Measurements from ENCODE around the gene FGF14.

FGF14 gene

DNA sequence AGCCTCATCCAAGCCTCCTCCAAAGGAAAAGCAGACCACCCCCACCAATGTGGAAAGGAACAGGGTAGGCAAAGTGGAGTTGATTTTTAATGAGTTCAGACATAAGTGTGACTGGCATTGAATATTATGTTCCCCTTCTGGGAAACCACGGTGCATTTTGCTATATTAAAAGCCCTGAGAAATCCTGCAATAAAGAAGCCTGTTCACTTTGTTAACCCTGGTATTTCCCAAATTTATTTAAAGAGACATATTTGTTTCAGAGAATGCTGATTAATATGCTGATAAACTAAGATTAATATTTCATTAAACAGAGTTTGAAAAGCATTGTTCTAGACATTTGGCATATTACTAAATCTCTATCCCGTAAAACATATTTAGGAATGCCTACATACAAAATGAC is 151.4 kb downstream of the FGF14 start:
- DNase-seq (ENCODE audit: low read depth): no peak

- no peak for DNase-seq (ENCODE audit: low read depth)
These were observed 157.1 kb downstream of the FGF14 start for GRCh38 chr13:102244607-102245227.

DNA sequence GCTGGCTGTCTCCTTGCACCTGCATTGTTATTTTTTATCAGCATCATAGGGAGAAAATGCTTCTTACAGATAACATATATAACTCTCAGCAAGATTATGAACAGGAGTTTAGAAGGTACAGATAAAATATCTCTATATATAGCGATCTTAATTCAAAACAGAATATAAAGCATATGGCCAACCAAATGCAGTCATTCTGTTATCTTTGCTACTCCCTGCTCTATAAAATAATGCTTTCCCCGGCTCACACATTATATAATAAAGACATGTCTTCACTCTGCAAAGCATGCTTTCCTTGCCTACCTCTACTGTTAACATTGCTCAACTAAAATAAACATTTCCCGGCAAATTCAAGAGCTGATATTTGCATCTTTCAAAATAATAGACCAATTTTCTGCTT is 161.7 kb downstream of the FGF14 start:
- no peak for DNase-seq (ENCODE audit: low read depth)

DNA sequence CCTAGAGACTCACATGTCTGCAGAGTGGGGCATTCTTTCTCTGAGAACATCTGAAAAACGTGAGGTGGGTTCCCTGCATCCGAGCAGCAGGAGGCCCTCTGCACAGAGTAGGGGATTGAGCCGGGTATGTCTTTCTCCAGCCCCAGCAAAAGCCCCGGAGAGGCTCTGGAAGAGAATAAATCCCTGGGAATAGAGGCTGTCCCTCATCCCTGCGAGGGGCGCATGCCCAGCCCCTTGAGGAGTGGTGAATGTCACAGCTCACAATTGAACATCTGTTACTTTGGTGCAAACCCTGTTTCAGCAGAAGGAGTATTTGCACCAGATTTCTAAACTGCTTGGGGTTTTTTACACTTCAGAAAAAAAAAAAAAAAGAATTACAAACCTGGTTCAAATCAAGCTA is 164.6 kb downstream of the FGF14 start:
- DNase-seq (ENCODE audit: low read depth): no peak

GRCh38 chr13:102236830-102237229 is 165.0 kb downstream of the FGF14 start:
- DNase-seq (ENCODE audit: low read depth): no peak

GRCh38 chr13:102236341-102236740 is 165.5 kb downstream of the FGF14 start:
- DNase-seq (ENCODE audit: low read depth): no peak

DNA sequence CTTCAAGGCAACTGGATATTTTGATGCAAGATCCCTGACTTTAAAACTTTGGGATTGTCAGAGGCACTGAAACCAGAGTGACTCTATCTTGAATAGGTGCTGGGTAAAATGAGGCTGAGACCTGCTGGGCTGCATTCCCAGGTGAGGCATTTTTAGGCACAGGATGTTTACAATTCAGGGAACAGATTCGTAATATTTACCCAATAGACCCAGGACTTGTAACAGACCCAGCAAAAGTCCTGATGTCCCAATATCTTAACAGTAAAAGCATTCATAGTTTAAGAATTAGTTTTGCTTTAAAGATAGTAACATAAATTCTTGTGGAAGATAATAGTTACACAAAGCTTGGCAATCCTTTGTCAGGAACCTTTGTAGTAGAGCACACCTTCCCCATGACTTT is 166.2 kb downstream of the FGF14 start:
- DNase-seq (ENCODE audit: low read depth): no peak

- no peak for DNase-seq (ENCODE audit: low read depth)
These were observed 167.2 kb downstream of the FGF14 start for GRCh38 chr13:102234618-102235017.

GRCh38 chr13:102233566-102234208 is 168.2 kb downstream of the FGF14 start:
- DNase-seq (ENCODE audit: low read depth): no peak

DNA sequence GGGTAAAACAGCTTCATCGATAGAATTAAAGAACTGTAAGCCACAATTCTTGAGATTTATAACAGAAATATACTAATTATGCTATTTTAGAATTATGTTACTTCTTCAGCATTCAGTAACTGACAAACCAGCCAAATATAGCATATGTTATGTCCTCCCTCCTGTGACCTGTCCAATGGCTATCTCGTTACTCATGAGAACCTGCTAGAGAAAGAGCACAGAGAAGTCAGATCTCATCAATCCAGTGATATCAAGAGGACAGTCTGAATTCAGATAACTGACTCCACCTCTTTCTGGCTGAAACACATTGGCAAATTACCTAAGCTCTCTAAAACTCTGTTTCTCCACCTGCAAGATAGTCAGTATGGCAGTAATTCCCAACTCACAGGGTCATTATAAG is 170.4 kb downstream of the FGF14 start:
- no peak for DNase-seq (ENCODE audit: low read depth)

DNA sequence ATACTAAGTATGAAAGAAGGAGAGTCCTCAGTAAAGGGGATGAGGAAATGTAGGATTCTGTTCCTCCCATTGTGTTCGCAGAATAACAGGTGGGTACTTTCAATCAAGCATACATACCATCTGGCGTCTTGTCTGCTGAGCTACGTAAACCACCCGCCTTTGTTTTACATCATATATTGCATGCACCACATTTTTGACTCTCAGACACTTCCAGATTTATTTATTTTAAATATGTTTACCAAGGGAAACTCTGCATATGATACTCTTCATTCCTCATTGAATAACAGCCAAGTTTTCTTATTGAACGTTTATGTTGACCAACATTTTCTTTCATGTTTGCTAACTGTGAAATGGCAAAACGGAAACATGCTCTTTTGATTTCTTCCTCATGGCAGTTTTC is 174.1 kb downstream of the FGF14 start:
- DNase-seq (ENCODE audit: low read depth): no peak

DNA sequence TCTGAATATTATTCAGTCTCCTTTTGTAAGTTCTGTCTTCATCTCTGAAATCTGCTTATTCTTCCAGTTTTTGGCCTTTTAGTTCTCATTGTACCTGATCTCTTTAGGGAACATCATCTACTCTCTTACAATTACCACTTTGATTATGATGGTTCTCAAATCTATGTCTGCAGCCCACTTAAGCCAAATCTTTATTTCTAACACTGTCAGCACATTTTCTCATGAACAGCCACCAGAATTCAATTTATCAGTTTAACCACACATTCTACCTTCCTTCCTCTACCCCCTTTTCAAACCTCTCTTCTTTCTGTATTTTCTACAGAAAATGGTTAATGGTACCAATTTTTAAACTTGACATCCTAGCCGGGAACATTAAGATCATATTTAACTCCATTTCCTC is 175.3 kb downstream of the FGF14 start:
- DNase-seq (ENCODE audit: low read depth): no peak

- DNase-seq (ENCODE audit: low read depth): no peak
These were observed 176.0 kb downstream of the FGF14 start for GRCh38 chr13:102225892-102226291.

DNA sequence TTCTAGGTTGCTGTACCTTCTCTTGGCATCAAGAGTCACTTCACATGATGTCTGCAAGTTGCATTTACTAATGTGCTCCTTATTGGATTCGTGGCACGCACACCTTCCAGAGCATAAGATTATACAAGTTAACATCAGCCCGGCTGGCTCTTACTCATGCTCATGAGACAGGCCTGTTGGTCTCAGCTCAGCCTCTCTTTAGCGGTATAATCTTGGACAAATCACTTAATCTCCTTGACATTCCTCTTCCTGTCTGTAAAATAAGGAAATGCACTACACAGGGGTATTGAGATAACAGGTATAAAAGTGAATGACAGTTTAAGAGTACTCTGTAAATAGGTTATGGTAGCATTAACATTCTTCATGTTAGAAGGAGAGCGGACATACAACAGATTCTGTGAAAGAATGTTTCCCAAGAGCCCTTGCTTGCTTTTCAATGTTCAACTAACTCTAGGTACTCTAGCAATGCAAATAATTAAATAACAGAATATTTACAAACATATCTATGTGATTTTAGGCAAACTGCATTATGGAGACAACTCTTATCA is 181.1 kb downstream of the FGF14 start:
- DNase-seq (ENCODE audit: low read depth): no peak

GRCh38 chr13:102214956-102215355 is 186.9 kb downstream of the FGF14 start:
- DNase-seq (ENCODE audit: low read depth): no peak

DNA sequence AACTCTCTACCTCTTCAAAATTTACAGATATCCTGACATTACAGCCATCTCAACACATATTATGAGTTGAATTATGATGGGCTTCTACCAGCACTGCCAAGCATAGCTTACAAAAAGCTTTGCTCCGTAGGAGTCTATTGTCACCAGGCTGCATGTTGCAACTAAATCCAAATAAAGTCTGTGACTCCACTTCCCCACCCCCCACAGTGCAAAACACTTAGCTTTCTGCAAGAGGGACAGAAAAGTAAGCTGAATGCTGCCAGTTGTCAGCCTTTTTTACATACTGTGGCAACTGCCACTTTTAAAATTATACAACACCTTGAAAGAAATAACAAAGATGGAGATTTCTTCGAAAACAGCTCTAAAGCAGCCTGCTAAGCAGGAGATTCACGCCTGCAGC is 189.1 kb downstream of the FGF14 start:
- no peak for DNase-seq (ENCODE audit: low read depth)

GRCh38 chr13:102208347-102208746 is 193.5 kb downstream of the FGF14 start:
- no peak for DNase-seq (ENCODE audit: low read depth)

- DNase-seq (ENCODE audit: low read depth): no peak
These were observed 194.0 kb downstream of the FGF14 start for GRCh38 chr13:102207680-102208342.

DNA sequence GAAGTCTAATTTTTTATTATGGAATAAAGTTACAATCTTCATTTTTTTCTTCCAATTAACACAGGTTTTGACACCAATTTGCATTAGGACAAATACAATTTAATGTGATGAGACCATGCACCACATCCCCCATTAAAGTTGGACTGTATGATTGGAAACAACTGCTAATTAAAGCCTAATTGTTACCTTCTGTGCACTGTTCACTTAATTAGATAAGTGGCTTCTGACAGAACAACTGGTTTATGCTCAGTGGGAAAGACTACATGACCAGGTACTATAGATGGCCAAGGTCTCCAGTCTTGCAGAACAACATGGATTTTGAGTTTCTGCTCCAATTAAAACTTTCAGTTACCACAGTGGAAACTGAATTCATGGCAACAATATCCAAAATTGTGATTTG is 198.1 kb downstream of the FGF14 start:
- no peak for DNase-seq (ENCODE audit: low read depth)

DNA sequence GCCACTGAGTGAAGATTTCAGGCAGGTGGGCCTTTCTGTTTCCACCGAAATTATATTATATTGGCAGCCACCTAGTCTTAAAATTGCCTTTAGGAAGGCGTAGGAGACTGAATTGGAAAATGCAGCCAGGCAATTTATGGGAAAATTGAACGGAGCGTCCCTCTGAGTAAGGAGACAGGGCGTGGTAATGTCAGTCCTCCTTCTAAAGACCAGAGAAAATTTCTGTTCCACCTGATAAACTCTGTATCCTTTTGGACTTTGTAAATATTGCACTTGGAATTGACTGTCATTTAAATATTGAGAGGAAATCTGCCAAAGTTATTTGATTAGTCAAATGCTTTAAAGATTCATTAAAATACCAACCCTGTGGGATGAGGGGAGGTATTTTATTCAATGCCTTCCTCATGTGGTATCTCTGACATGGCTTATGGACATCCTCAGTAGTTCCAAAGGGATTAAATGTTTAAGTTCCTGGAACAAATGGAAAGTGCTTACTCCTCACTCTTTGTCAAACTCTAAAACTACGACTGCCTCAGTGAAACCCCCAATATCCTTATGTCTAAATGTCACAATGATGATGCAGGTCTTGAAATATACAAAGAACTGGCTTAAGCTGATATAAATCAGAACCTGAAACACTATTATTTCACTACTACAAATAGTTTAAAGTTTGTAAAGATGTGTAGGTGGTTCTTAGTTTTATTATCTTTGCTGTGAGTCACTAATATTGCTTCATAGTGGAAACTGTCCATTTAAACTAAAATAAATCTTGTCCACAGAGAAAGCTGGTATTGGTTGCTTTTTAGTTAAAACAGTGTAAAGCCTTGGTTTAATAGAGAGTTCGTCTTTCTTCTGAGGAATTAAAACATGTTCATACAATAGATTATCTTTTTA is 203.2 kb downstream of the FGF14 start:
- no peak for DNase-seq (ENCODE audit: low read depth)

DNA sequence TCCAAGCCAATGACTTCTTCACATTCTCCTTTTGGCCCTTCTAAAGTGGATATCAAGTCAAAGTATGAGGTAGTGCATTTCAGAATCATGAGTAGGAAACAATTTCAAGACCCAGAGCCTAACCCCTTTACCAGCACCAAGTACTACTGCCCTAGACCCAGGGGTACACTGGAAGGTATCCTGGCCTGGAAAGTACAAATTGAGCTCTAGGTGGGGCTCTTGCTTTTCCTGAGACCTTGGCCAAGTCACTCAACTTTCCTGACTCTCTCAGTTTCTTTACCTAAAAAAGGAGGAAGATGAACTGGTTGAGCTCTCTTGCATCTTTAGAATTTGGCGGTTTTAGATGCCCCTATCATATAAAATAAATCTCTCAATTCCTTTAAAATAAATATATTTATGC is 204.7 kb downstream of the FGF14 start:
- DNase-seq (ENCODE audit: low read depth): no peak

Measured in stimulated activated CD8-positive, alpha-beta memory T cell treated with anti-CD3 and anti-CD28 coated beads, Interleukin-12 subunit alpha, Interleukin-12 subunit beta, amount 100 ng/mL, for 4 hours (primary cell).